A549 treated with CpdA at 1 μM for 4 hours (cell line): Measurements from ENCODE around the gene C9. TPM values are rescaled to one million over a fixed set of nuclear protein-coding genes. Genes with fewer than 3 reads are reported as not detected.

Experiments used
- total RNA-seq: library from RNA; stranded (reverse); fragments of 200-300 nt; extraction: Qiagen RNA extraction; gene quantifications from 5 replicates; pipeline ENCODE4 v1.2.3, GENCODE V29; 2022; ENCODE audit warnings: low read depth

Gene C9
- 0.02 TPM in 1 of 5 replicates, not detected in the others for total RNA-seq

GRCh38 chr5:39364367-39364766 is at the start of gene C9:
Gene C9 (minus strand): TSS chr5:39364495. CDS start chr5:39364464, 31 bp downstream.

Other genes with a start within 250 kb of the C9 start
- 14.0 to 21.7 TPM (median 15.1 TPM) in 5 replicates for gene FYB1, start 144.9 kb downstream of the C9 start, total RNA-seq
- 10.6 to 13.9 TPM (median 11.5 TPM) in 5 replicates for gene DAB2, start 60.5 kb upstream of the C9 start, total RNA-seq